ENCODE results near the gene TNFSF18. TPM values are rescaled to one million over a fixed set of nuclear protein-coding genes. Genes with fewer than 3 reads are reported as not detected.

Gene TNFSF18
- total RNA-seq, 4 donors from 2014 or later = 0.28 to 0.36 TPM; not detected in 2

- TF ChIP-seq CTCF (IDR thresholded peaks at IDR 0.05) = no peak
- no peak for ATAC-seq (ENCODE audit: low FRiP score)
- DNase-seq (ENCODE audit: low spot score) = no peak
Measured at GRCh38 chr1:173057984-173058383, 7.2 kb upstream of the TNFSF18 start.

DNA sequence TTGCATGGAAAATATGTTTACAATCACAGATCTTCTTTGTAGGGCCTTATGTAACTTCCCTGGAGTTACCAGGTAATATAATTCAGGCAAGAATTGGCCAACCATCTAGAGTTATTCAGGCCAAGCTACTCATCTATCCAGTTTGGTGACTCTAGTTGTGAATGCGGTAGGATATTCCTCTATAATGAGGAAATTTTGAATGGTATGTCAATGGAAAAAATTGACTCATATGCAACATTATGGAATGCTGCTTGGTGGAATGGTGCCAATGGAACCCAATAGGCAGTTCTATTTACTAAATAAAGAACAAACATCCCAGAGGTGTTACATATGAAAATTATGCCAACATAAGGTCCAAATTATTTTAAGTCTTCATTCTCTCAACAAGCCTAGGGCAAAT, 5.6 kb upstream of the TNFSF18 start:
- no peak for TF ChIP-seq CTCF (IDR thresholded peaks at IDR 0.05)
- DNase-seq (ENCODE audit: low spot score) (no peak), ATAC-seq (ENCODE audit: low FRiP score) (no peak)

DNA sequence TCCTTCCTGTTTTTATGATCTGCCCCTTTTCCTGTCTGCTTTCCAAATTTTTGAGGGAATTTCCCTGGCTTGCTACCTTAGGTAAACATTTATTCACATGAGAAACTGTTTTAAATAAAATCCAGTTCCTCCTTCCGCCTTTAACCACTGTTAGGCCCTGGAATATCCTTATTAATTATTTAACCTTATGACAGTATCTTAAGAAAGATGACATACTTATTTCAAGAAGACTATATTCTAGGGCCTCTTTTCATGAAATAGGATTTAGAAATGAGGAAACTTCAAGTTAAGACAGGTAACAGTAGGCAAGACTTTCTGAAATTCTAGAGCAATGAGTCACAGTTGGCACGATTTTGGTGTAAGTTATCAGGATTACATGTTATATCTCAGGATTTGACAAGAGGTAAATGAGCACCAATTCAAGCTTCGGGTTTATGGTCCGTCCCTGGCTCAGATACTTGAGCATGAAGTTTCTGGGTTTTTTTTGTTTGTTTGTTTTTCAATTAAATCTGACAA, 2.0 kb upstream of the TNFSF18 start:
- no peak for DNase-seq (ENCODE audit: low spot score)
- no peak for TF ChIP-seq CTCF (IDR thresholded peaks at IDR 0.05)
- ATAC-seq (ENCODE audit: low FRiP score) = no peak

GRCh38 chr1:173049322-173049633, 1.5 kb downstream of the TNFSF18 start:
- DNase-seq (ENCODE audit: low spot score) (no peak), ATAC-seq (ENCODE audit: low FRiP score) (no peak)
- no peak for TF ChIP-seq CTCF (IDR thresholded peaks at IDR 0.05)

DNA sequence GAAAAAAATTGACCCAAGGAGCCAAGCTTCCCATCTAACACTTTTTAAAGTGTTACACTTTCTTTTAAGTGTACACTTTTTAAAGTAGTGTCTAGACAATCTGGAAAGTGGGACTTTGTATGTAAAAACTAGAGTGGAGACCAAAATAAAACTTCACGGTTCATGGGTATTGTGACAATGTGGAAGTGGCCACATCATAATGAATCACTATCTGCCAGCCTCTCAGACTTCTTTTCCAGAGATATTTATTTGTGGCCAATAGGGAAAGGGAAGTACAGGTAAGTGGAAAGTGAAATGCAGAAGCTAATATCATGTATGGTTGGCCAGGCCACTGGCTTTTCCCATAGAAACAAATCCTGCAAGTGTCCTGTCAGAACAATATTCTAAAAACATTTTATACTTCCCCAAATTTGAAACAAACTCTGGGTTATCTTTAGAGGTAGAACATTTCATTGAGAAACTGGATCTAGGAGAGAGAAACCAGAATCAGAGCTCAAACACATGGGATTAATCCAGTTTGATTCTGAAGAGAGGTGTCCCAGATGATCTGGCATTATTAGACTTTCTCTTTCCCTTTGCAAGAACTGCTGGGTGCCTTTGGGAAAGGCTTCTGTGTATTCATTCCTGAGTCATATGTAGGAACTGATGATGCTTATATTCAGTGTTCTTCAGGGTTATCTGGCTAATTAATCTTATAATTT, 2.0 kb downstream of the TNFSF18 start:
- TF ChIP-seq CTCF (IDR thresholded peaks at IDR 0.05) = no peak
- DNase-seq (ENCODE audit: low spot score) (no peak), ATAC-seq (ENCODE audit: low FRiP score) (no peak)

- DNase-seq (ENCODE audit: low spot score) (no peak), ATAC-seq (ENCODE audit: low FRiP score) (no peak)
- TF ChIP-seq CTCF (IDR thresholded peaks at IDR 0.05) = no peak
Measured at GRCh38 chr1:173044656-173045055, 6.1 kb downstream of the TNFSF18 start.

DNA sequence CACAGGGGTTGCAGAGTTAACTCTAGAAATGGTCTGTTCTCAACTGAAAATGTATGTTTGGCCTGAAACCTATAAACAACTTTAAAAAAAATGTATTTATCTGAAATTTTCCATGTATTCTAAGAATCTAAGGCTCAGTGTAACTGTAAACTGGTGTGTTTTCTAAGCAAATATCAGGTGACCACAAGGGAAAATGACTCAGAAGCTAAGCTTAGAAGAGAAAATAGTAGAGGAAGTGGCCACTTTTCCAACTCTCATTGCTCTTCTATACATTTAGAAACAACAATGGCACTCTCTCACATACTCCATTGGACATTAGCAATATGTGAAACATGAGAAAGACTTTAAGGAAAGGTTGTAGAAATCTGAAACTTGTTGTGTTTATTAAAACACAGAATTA, 7.5 kb downstream of the TNFSF18 start:
- TF ChIP-seq CTCF (IDR thresholded peaks at IDR 0.05) = no peak
- ATAC-seq (ENCODE audit: low FRiP score) = no peak
- no peak for DNase-seq (ENCODE audit: low spot score)

All from omental fat pad (tissue), 4 donors.